CD4-positive, alpha-beta T cell treated with Interferon gamma for 1 hour (primary cell): ENCODE results near the gene ABLIM2.
"Not testable (repeated sequence)": the region's sequence is repeated elsewhere in the genome, so short reads cannot be mapped to it uniquely, and the experiment has no call there.

ENCODE experiments used
- DNase-seq: peaks from one replicate; pipeline ENCODE4 v3.0.0-alpha.2; 2020

ABLIM2 gene

DNA sequence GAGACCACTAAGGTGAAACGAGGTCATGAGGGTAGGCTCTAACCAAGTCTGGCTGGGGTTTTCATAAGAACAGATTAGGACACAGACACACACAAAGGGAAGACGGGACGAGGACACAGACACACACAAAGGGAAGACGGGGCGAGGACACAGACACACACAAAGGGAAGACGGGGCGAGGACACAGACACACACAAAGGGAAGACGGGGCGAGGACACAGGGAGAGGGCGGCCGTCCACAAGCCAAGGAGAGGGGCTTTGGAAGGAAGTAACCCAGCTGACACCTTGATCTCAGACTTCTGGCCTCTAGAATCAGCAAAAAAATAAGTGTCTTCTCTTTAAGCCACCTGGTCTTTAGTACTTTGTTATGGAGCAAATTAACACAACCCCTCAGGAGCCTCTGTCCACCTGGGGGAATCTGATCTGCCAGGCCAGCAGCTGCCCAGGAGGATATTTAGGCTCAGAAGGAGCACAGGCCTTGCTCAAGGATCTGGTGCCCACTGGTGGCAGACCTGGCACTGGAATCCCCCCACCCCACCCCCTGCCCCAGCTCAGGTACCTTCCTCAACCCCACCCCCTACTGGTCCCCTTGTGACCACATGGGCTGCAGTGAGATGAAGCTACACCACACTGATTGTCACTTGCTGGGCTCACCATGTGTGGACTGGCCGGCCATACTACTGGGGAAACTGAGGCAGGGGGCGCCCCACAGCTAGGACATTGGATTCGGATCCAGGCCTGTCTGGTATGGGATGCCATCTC lies 2.8 kb downstream of the ABLIM2 start:
- no peak for DNase-seq

DNA sequence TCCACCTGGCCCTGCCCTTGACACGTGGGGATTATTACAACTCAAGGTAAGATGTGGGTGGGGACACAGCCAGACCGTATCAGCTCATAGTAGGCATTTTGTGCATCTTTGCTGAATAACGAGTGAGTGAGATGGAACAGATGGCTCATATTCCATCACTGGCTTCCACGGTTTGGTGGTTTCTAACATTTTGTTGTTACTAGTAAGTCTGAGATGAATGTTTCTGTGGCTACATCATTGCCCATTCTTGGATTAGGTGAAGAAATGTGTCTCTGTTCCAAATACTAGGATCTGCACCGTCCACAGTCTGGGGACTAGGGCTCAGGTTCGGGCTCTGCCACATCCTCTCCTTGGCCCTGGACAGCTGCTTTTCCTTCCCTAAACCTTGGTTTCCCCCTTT lies 3.6 kb downstream of the ABLIM2 start:
- no peak for DNase-seq

DNA sequence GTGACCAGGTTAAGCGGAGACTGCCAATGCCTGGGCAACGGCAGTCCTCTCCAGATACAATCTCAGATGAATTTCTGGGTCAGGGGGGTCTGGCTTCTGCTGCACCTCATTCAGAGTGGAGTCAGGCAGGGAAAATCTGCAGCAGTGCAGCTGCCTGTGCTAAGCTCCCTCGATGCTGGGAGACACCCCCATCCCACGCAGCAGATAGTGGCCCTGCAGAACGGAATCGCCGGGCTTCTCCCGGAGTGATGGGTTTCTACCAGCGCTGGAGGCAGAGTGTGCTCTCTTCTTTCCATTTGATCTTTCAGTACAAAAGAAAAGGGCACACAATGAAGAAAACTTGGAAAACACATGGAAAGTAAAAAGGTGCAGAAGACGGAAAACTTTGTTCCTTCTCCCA lies 5.2 kb downstream of the ABLIM2 start:
- DNase-seq: no peak

DNA sequence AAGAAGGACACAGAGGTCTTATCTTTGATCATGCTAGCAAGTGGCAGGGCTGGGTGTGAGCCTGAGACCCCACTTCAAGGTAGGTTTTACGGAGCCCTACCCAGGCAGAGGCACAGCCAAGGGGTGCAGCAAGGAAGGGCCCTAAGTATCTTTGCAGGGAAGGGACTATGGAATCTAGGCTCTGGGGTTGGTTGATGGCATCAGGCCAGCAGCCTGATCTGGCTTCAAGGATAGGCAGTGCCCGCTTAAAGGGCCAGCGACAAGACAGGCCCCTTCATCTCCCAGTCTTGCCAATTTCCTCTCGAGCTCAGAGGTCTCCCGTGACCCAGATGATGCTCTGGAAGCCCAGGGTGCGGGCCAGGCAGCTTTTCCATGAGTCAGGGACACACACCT lies 5.8 kb downstream of the ABLIM2 start:
- DNase-seq: no peak

DNA sequence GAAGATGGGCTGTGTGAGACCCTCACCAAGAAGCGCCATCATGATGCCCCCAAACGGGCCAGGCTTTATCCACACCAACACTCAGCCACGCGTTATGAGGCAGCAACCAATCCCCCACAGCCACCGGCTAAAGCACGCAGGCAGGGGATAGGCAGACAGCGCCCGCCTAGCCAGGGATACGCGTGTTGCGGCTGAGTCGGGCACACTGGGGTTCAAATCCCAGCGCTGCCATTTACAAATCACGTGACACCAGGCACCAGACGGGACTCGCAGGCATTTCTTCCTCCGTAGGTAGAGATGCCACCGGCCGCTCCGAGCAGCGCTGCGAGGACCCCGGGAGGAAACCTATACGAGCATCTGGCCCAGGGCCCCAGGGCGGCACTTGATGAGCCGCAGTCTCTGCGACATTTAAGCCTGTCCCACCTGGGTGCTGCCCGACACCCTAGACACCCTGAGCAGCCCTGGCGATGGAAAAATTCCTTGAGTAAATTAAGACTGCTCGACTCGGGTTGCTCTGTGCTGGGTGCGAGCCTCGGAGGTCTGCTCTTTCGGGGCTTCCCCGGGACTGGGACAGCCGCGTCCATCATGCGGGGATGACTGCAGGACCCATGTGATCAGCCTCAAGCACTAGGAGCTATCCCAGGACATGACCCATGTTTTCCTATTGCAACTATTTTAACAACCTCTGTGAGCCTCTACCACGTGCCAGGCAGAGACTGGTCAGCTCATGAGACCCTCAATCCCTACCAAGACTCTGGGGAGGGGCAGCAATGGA lies 6.3 kb downstream of the ABLIM2 start:
- no peak for DNase-seq

DNA sequence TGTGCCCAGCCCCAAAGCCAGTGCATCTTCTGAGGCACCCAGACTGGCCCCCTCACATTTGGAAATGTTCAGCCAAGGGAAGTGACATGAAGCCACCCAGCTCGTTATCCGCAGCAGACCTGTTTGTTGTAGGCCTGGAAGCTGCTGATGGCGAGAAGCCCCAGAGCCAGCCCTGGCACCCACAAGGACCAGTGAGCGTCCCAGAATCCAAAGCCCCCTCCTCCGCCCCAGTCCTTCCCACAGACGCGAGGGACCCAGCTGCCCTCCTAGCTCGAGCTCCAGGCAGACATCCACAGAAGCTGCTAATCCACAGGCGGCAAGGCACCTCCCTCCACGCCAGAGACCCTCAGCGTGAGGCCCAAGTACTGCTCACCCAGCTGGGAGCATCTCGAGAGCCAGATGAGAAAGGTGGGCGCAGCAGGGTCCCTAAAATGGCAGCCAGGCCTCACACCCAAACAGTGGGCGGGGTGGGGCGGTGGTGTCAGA lies 7.4 kb downstream of the ABLIM2 start:
- DNase-seq: no peak

DNA sequence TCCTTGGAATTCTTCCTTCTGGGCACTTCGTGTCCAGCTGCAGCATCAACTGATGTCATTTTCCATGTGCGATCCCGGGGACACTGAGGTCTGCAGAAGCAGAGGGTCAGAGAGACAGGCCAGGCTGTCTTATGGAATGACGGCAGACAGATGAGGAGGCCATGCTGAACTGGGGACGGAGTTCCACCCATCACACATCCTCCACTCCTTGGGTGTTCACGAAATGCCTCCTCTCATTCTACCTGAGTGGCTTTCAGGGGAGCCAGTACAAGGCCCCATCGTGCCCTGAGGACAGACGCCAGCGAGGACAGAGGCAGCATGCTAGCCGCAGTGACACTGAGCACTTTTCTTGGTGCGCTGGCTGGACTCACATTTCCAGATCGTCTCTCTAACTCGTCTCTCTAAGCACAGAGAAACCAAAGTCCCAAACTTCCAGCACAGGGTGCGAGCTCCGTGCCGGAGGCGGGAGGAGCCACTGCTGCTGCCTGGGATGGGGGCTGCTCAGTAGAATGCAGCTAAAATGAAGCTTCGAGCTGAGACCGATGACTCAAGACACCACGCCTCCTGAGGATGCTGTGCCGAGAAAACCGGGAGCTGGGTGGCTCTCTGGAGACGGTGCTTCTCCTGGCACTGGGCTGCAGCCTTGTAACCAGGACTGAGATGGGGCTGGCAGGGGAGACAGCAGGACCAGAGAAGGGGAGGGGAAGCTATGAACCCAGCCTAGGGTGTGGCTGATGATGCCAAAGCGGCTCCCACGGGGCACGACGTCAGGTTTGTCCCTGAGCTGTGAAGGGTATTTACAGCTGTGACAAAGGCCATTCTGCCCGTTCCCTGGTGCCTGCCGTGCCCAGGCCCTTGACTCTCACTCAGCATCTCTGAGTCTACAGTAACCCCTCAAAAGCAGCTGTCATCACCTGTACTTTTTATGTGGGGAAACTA lies 8.2 kb downstream of the ABLIM2 start:
- DNase-seq: no peak

DNA sequence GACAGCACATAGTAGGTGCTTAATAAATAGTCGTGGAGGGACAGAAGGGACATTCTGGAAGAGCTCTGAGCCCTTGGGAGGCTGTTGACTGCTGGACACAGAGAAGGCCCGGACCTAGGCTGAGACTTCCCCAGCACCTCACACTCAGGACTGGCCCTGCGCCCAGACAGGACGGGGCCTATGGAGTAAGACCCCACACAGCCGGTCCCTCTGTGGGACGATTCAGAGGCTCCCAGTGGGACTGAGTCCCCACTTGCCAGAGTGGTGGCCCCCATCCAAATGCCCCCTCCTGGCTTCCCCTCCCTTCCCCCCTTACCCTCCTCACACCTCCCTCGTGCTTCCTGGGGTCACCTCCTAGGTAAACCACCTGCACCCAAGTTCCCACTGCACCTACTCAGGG lies 8.9 kb downstream of the ABLIM2 start:
- no peak for DNase-seq

DNA sequence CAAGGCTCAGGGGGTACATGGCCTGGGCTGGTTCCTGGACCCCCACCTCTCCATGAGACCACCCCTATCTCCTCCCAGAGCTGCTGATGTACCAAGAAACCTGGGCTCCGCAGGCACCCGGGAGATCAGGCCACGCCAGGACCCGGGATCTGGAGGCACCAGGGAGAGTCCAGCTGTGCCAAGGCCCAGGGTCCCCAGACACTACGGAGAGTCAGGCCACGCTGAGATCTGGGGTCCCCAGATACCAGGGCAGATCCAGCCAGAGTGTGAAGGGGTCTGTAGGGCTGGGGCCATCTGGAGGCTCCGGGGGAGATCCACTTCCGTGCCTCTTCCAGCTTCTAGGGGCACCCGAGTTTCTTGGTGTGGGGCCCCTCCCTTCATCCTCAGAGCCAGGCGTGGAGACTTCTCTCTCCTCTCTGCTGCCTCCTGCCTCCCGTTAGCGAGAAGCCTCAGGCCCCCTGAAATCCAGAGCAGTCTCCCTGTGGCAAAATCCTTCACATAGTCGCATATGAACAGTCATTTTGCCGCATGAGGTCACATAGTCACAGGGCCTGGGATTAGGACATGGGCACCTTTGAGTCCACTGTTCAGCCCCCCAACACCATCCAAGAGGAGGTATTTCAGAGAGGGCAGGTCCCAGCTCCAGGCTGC lies 9.7 kb downstream of the ABLIM2 start:
- no peak for DNase-seq

DNA sequence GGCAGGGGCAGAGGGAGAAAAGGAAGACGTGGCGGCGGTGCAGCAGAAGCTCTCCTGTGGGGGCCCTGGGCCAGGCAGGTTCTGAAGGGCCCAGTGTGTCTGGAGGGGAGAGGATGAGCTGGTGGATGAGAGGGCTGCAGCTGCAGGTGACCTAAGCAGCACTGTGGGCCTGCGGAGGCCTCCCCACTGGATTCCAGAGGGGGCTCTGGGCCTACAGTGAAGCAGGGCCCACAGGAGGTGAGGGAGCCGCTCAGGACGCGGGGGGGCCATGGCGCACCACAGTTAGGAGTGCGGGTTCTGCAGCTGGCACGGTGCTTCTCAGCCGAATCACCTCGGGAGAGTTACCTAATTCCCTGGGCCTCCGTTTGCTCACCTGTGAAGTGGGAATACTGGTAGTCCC lies 10.5 kb downstream of the ABLIM2 start:
- no peak for DNase-seq

DNA sequence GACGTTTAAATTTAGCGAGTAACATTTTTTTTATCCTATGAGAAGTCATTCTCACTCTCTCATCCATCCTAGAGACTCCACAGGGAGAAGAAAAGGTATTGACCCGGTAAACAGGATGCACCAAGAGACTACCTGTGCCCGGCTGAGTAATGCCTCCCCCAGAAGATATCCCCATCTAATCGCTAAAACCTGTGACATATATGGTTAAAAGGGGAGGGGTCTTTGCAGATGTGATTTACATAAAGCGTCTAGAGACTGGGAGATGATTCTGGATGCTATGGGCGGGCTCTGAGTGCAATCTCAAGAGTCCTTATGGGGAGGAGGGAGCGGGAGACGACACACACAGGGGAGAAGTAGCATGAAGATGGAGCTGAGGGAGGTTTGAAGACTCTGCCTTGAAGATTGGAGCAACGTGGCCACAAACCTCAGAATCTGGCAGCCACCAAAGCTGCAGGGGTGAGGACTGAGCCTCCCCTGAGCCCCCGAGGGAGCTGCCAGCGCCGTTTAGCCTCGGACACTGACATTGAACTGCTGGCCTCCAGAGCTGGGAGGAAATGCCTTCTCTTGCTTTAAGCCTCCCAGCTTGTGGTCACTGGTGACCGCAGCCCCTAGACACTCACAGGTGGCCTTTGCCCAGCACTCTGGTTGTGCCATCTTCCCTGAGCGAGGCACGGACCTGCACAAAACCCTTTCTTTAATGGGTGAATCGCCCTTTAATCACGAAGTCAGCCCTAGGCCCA lies 11.2 kb downstream of the ABLIM2 start:
- no peak for DNase-seq

DNA sequence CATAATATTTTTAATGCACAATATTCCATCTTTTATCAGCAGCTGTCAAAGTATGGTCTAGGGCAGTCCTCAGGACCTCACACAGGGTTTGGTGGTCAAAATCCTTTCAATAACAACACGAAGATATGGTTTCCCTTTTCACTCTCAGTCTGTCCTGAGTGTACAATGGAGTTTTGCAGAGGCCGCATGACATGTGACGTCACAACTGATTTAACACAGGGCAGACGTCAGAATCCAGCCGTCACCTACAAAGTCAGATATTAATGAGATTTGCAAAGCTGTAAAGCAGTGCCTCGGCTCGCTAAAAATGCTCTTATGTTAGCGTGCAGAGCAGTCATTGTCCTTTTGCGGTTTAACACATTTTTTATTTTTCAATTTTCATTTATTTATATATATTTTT lies 12.5 kb downstream of the ABLIM2 start:
- no peak for DNase-seq

DNA sequence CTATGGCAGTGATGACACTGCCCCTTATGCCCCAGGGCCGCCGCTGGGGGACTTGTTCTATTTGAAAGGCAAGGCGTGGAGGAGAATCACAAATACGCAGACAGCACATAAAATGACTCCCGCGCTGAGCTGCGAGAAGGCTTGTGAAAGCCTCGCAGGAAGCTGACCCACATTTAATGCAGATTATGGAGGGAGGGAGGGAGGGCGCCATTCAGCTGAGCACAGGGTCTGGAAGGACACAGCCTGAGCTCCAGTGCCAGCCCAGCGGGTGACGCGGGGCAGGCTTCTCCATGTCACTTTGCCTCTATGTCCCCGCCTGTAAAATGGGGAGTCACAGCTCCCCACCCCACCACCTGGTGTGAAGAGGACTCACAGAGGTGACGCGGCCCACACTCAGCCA lies 14.3 kb downstream of the ABLIM2 start:
- DNase-seq: no peak

DNA sequence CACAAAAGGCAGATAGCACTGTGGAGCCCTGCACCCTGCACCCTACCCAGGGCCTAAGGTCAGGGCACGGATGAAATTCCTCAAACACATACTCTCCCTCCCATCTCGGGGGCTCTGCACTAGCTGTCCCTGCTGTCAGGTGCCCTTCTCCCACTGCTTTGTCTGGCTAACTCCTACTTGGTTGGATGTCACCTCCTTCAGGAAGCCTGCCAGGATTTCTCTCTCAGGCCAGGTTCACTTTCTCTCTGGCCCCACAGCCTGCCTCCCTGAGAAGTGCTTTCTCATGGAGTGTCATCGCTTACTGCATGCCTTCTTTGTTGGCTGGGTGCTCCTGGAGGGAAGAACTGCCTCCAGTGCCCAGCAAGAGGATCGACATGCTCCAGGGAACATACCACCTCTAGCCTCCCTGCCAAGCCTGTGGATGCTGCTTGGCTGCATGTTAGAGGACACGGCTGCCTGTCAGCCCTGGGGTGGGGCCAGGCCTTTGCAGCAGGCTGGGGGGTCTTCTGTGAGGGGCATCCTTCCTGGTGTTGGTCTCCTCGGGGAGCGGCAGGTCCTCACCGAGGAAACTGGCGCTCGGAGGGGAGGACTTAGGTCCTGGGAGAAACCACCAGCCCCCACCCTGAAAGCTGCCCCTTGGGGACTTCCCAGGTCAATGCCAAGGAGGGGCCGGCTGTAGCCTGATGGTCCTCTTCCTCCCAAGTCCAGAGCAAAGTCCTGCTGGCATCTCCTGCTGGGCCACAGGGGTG lies 15.0 kb downstream of the ABLIM2 start:
- no peak for DNase-seq

DNA sequence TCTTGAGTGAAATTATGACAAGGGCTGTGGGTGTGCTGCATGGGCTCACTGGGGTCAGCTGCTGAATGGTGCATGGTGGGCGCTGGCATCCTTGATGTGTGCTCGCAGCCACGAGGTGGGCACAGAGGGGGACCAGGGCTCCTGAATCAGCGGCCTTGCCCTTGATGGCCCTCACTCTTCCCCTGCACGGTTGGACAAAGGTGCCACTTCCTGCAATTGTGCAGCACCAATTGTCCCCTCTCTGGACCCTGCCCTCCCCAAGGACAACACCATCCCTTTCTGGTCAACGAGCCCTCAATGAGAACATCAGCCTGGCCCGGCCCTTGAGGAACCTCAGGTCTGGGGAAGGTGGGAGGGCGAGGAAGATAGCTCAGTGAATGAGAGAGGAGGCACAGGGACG lies 16.1 kb downstream of the ABLIM2 start:
- no peak for DNase-seq

DNA sequence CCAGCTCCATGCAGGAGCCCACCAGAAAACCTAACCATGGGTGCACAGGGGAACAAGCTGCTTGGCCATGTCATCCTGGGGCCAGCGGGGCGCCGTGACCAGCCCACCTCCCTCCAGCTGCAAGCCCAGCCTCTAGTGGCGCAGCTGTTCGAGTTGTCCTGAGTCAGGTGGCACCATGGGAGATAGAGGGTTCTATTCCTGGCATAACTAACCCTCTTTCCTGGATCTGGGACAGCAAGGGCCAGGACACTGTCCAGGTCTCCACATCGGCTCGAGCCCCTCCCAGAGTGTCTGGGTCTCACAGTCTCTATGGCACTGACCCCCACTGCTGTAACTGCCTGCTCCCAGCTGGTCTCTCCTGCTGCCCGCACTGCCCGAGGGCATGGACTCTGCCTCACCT lies 16.7 kb downstream of the ABLIM2 start:
- DNase-seq: no peak

DNA sequence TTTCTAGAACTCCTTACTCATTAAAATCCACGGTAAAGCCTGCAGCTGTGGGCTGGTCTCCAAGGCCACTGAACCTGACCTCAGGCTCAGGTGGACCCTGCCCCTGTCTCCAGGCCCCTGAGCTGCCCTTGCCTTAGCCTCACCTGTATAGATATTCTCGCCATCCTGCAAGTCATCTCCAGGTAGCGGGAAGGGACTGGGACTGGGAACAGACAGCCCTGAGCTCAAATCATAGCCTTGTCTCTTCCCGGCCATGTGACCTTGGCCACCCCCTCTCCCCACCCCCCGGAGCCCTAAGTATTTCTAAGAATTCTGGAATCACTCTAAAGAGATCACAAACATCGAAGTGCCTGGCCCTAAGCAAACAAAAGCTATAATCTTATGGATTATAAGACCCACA lies 17.7 kb downstream of the ABLIM2 start:
- DNase-seq: no peak

DNA sequence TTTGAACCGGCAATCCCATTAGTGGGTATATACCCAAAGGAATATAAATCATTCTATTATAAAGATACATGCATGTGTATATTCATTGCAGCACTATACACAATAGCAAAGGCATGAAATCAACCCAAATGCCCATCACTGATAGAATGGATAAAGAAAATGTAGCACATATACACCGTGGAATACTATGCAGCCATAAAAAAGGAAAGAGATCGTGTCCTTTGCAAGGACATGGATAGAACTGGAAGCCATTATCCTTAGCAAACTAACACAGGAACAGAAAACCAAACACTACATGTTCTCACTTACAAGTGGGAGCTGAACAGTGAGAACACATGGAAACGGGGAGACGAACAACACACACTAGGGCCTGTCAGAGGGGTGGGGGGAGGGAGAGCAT lies 18.9 kb downstream of the ABLIM2 start:
- DNase-seq: not testable (repeated sequence)

DNA sequence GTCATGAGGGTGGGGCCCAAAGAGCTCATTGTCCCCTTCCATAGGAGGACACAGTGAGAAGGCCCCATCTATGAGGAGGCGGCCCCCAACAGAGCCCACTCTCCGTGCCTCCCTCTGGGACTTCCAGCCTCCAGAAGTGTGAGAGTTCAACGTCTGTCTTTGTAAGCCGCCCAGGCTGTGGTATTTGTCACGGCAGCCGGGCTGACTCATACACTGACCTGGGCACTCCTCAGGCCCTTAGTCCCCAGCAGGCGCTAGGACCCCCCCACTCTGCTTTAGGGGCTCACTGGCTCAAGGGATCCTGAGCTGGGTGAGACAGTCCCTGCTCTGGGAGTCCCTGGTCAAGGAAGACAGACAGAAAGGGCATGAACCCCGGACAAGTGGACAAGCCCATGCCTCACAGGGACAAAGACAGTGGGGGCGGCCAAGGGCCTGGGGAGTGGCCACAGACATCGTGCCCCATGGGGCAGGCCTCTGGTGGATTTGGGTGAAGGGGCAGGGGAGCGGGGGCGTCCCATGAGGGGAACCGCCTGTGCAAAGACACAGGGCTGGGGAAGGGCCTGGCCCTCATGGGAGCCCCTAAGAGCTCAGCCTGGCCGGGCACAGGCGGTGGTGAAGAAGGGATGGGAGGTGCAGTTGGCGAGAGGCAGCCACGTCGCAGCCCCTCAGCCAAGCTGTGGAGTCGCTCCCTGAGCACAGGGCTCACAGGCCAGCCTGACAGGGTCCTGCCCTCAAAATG lies 21.5 kb downstream of the ABLIM2 start:
- no peak for DNase-seq

DNA sequence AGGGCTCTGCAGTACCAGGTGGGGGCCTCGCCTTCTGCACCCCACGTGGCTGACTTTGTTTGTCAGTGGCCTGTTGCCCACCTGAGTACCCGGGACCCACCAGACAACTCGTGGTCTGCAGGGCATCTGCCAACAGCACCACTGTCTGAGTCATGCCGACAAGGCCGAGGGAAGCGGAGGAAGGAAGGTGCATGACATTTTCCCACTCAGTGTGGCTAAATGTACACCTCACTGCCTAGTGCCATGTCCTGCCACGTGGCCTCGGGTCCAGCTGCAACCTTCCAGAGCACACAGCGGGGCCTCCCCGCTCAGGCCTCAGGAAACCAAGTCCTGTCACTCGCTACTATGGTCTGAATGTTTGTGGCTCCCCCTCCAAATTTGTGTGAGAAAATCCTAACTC lies 22.1 kb downstream of the ABLIM2 start:
- DNase-seq: no peak

DNA sequence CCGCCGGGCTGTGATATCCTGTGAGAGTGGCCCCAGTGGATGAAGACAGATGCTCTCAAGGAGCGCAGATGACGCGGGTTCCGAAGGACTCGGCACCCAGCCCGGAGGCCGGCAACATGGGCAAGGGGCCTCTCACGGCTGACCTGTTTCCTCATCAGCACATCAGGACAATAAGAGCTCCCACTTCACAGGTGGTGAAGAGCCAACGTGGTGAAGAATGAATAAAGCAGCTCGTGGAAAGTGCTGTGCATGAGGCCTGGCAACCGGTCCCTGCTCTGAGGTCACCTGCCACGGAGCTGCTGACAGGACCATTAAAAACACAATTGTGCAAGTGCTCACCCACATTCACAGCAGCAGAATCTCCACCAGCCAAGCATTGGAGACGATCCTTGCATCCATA lies 22.9 kb downstream of the ABLIM2 start:
- DNase-seq: no peak
